Suprapubic skin (tissue), 4 donors: ENCODE data around the gene NEURL1.

Experiments
- EP300 ChIP-seq: sonication (generic); formaldehyde crosslinking; IDR thresholded peaks from one replicate; pipeline ENCODE4 v1.6.1; 2017; ENCODE audit warnings: antibody characterized with exemption
- POLR2A ChIP-seq, 2 donors: fragments of 450-650 bp; IDR thresholded peaks; one replicate each; pipeline ENCODE4 v1.6.1; 2017; ENCODE audit warnings: antibody characterized with exemption in 2 of 2, mild to moderate bottlenecking in 2 of 2, moderate library complexity in 2 of 2
- POLR2AphosphoS5 ChIP-seq, 3 donors: sonication (generic); formaldehyde crosslinking; IDR thresholded peaks; one replicate each; pipeline ENCODE4 v1.6.1; 2017; ENCODE audit warnings: antibody characterized with exemption in 3 of 3
- TF ChIP-seq, protein P1 (sequence below), 2 donors: fragments of 200-600 bp in 1 of 2; fragments of 450-650 bp in 1 of 2; sonication (generic) in 1 of 2; IDR thresholded peaks; one replicate each; pipeline ENCODE4 v1.5.1; 2016 to 2019; ENCODE audit warnings: antibody characterized with exemption in 2 of 2, mild to moderate bottlenecking in 1 of 2, moderate library complexity in 1 of 2

DNA sequence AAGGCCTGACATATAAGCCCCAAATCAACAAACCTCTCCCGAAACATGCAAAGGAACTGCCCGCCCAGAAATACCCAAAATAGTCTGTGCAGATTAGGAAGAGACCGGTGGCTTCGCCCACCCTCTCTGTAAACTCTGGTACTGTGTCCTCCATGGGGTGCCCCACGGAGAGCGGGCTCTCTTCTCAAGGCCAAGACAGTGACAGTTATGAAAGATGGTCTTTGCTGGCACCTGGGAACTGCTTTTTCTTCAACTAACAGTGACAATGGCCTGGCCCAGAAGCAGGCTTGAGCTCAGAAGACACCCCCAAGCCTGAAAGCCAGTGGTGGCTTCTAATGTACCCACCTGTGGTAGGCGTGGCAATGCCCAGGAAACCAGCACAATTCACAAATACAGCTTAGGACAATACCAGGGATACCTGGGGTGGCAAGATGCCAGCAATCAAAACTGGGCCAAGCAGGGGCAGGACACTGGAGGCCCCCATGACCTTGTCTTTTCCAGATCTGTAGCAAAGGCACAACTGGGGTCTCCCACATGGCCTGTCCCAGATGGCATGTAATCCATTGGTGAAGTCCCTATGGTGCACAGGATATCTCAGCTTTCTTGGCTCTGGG lies 107.6 kb downstream of the NEURL1 start:
- TF ChIP-seq, protein P1, sequence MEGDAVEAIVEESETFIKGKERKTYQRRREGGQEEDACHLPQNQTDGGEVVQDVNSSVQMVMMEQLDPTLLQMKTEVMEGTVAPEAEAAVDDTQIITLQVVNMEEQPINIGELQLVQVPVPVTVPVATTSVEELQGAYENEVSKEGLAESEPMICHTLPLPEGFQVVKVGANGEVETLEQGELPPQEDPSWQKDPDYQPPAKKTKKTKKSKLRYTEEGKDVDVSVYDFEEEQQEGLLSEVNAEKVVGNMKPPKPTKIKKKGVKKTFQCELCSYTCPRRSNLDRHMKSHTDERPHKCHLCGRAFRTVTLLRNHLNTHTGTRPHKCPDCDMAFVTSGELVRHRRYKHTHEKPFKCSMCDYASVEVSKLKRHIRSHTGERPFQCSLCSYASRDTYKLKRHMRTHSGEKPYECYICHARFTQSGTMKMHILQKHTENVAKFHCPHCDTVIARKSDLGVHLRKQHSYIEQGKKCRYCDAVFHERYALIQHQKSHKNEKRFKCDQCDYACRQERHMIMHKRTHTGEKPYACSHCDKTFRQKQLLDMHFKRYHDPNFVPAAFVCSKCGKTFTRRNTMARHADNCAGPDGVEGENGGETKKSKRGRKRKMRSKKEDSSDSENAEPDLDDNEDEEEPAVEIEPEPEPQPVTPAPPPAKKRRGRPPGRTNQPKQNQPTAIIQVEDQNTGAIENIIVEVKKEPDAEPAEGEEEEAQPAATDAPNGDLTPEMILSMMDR (IDR thresholded peaks at IDR 0.05), result no peak
- TF ChIP-seq EP300 (no peak), POLR2AphosphoS5 (IDR thresholded peaks at IDR 0.05) (no peak), POLR2A (IDR thresholded peaks at IDR 0.05) (no peak)
